SKM-1 (cell line): Measurements from ENCODE around the gene DIPK1B.

Source experiments
- DNase-seq: peaks from one replicate; lab custom pipeline; 2025; ENCODE audit not compliant: unreplicated experiment; lab: John Stamatoyannopoulos, UW

DIPK1B gene

GRCh38 chr9:136733611-136734010 is 21.2 kb downstream of the DIPK1B start:
- DNase-seq: no peak

DNA sequence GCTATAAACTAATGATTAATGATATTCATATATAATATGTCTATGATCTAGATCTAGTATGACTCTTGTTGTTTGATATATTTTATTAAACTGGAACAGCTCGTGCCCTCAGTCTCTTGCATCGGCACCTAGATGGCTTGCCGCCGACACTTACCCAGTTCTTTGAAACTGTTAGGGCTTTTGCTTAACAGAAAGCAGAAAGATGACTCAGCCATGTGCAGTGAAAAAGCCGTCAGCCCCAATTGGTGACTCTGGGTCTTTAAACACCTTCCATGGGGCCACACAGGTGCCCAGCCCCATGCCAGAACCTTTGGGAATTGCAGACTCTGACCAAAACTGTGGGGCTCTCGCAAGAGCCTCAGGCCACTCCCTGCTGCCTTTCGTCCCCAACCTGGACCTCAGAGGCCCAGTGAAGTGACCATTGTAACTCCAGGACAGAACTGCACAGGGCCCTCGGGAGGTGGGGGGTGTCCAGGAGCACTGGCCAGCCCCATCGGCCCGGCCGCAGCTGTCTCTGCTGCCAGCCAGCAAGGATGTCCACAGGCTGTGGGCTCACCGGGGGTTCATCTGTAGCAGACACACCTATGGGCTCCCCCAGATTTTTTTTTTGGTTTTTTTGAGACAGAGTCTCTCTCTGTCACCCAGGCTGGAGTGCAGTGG is 22.6 kb downstream of the DIPK1B start:
- no peak for DNase-seq

GRCh38 chr9:136735812-136736480 is 23.6 kb downstream of the DIPK1B start:
- no peak for DNase-seq

DNA sequence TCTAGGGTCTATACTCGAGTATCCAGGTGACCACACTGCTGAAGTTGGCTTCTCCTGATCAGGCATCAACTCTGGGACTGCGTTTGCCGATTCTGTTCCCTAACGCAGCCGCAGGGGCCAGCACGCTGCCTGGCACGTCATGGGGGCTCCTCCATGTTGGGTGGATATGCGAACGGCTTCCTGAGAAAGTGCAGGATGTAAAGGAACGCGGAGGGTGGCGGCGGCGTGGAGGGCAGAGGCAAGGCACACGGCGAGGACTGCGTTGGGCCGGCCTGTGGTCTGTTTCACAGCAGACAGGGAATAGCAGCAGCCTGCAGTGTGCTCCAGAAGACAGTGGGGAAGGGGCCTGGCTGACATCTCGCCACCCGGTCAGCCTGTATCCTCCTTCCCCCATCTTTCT is 26.6 kb downstream of the DIPK1B start:
- no peak for DNase-seq

DNA sequence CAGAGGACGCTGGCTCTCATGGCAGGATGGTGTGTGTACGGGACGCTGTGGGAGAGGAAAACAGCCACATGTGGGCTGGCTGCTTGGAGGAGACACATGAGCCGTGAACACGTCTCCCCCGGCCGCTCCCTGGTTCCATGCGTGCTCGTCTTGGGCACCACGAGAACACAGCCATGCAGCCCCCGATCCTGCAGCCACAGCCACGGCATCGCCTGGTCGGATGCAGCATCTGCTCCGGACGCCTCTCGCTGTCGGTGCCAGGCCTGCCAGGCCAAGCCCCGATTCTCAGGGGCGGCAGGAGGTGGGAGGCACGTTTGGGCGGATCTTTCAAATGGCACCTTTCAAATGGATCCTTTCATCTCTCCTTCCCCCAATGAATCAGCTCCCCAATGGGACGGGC is 27.1 kb downstream of the DIPK1B start:
- DNase-seq: no peak

DNA sequence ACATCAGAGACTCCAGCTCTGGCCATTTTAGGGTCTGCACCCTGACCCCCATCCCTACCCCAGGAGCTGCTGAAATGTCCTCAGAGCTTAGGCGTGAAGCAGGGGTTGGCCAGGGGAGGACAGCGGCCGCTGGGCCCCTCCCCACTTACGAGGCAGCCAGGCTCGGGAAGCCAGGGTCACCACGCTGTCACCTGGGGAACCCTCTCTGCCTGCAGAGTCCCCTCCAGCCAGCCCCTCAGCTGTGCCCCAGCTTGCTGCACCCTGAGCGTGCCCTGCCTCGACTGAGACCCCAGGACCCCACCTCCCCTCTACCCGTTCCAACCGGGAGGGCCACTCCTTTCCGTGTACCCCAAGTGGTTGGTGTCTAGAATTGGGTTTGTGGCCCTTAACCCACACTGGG is 27.7 kb downstream of the DIPK1B start:
- no peak for DNase-seq

DNA sequence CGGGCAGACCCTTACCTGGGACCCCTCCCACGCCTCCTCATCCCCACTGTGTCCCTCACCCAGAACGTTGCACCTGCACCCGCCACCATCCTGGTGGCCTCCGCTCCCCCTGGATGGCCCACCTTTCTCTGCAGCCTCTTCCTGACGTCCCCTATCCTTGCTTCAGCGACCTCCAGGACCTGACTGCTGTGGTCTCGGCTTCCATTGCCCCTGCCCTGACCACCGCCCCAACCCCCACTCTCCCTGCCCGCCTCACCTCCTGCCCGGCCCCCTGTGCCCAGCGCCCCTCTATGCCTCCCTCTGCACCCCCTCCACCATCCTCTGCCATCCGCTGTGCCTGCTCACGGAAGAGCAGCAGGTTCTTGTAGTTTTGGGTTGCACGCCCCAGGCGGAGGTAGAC is 28.1 kb downstream of the DIPK1B start:
- DNase-seq: no peak

DNA sequence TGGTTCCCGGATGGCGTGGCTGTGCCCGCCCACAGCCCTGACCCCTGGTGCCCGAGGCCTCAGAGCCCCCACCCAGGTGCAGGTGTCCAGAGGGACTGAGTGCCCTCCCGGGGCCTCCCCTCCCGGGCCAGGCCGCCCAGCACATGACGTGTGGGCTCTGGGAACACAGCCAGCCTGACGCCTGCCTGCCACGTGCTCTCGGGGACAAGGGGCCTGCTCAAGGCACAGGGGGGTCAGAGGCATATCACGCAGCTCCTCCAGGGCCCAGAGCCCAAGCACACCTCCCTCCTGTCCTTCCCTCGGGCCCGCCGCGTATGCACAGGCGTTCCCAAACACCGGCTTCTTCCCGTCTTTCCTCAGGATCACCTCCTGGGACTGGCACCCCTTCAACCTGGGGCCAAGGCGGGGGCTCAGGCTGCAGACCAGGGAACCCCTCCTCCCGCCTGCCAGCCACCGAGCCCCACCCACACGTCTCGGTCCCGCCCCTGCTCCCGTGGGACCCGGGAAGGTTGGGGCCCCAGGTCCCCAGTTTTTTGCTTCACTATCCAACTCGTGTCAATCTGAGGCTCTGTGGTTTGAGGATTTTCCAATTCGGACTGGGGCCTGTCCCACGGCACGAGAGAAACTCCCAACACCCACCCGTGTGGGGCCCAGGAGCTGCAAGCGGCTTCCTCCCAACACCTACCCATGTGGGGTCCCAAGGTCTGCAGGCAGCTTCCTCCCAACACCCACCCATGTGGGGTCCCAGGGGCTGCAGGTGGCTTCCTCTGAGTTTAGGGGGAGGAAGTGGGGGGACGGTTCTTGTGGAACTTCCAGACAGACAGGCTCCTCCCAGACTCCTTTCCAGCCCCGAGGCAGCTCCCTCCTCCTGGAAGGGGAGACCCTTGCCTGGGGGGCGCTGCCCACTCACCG is 28.9 kb downstream of the DIPK1B start:
- DNase-seq: no peak

GRCh38 chr9:136741883-136742571 is 29.7 kb downstream of the DIPK1B start:
- DNase-seq: no peak

DNA sequence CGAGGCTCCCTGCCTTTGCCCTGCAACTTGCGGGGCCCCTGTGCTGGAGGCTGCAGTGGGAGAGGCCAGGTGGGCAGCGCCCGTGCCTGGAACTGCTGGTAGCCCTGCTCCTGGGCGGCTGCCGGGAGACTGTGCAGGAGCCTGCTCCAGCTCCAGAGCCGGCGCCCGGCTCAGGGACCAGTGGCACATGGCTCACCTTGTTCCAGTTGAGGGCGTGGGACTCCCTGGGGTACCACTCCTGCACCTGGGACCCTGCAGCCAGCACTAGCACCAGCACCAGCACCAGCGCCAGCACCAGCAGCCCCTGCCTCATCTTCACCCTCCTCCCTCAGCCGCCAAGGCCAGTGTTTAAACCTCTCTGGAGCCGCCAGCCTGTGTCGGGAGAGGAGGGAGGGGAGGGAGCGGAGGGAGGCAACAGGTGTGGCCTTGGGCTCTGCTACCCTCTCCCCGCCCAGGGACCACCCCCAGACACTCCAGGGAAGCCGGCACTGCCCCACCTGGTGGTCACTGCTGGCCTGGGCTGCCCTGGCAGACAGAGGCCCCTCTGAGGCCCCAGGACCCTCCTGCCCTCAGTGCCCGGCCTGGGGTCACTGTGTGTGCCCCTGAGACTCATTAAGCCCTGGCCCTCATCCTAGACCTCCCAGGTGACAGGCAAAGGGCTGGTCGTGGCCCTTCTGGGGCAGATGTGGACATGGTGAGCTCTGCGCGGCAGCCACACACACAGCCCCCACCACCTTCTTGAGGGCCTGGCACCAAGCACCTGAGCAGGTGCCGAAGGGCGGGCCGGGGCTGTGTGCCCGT is 30.4 kb downstream of the DIPK1B start, which contains the start of gene LCN10:
Gene LCN10 (minus strand): TSS at position 350 of the 801 bp plus-strand sequence. CDS start 37 bp downstream, at position 313.
- DNase-seq: no peak

DNA sequence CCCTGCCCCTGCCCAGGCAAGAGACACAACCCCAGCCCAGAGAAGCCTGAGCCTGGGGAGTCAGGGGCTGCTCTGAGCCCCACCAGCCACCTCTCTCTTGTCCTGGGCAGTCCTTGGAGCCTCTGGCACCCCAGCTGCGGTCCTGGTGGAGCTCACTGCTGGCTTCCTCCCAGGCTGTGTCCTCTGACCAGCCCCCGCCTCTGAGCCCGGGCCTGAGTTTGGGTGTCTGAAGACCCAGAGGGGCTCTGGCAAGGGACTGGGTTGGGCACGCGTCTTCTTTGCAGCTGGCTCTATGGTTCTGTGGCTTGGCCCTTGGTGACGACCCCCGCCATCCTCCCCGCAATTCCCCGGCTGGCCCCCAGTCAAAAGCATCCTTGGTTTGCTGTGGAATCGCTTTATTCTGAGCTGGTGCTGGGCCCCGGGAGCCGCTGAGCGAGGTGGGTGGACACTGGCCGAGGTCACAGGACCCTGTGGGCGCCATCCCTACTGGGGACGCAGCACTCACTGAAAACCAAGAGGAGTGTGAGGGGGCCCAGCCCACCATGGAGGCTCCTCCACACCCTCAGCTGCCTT is 31.4 kb downstream of the DIPK1B start:
- no peak for DNase-seq

- DNase-seq: no peak
Measured at GRCh38 chr9:136744773-136745172, 32.4 kb downstream of the DIPK1B start.

- DNase-seq: no peak
Measured at GRCh38 chr9:136745389-136746154, 33.2 kb downstream of the DIPK1B start.

GRCh38 chr9:136746155-136746490 is 33.8 kb downstream of the DIPK1B start:
- no peak for DNase-seq

DNA sequence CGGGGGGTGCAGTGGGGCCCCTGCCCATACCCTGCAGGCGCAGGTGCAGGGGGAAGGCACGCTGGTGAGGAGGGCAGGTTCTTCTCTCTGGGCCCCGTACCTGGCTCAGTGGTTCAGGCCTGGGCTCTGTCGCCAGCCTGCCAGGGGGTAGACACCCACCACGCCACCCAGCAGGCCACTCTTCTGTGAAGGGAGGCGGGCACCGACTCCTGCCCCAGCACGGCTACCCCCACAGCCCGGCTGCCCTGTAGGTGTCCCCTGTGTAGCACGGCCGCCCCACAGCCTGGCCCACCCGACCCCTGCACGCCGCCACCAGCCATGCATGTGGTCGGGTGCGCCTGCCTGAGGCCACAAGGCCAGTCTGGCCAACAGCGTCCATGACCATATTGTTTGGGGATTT is 34.2 kb downstream of the DIPK1B start:
- DNase-seq: no peak

DNA sequence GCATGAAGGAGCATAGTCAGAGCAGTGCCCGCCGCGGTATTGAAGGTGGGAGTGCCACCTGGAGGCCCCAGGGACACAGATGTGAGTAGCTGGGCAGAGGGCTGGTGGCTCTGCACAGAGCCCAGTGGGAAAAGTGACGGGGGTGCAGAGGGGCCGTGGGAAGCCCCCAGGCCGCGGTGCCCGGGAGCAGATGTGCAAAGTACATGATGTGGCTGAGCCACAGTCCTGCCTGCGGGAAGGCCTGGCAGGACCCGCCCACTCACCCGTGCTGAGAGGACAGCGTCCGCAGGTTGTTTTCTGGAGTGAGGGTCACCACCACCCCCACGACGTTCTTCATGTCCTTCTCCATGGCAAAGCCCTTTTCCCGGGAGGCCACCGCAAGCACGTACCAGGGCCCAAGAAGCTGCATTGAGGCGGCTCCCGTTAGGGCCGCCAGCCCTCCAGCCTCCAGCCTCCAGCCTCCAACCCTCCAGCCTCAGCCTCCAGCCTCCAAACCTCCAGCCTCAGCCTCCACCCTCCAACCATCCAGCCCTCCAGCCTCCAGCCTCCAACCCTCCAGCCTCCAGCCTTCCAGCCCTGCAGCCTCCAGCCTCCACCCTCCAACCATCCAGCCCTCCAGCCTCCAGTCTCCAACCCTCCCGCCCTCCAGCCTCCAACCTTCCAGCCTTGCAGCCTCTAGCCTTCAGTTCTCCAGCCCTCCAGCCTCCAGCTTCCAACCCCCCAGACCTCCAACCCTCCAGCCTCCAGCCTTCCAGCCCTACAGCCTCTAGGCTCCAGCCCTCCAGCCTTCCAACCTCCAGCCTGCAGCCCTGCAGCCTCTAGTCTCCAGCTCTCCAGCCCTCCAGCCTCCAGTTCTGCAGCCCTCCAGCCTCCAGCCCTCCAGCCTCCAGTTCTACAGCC is 35.0 kb downstream of the DIPK1B start:
- DNase-seq: no peak

DNA sequence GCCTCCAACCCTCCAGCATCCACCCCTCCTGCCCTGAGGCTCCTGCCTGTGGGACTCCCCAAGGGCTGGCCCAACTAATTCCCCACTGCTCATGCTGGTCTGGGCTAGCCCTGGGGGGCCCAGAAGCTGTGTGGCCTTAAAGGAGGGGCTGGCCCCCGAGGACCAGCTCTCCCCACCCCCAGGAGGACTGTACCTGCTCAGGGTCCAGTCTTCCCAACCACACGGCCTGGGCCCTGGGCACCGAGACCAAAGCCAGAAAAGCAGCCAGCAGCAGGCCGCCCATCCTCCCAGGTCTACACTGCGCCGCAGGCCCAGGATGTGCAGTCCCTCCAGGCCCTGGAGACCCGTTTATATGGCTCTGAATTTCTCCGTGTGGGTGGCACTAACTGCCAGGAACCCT is 35.8 kb downstream of the DIPK1B start, which contains the start of gene LCN6:
Gene LCN6 (minus strand): TSS at position 325 of the 400 bp plus-strand sequence. CDS start 42 bp downstream, at position 283.
- no peak for DNase-seq
